AG09319 (cell line): Measurements from ENCODE around the gene MYBPH.

ENCODE experiments used
- DNase-seq: peaks from one replicate; pipeline ENCODE4 v3.0.0-alpha.2; 2010; ENCODE audit warnings: low read depth; ENCODE audit errors: extremely low read depth
- CTCF ChIP-seq: IDR thresholded peaks from 2 replicates; pipeline ENCODE4 v1.5.1; 2011; ENCODE audit warnings: low read depth, mild to moderate bottlenecking, inconsistent platforms, low read length, moderate library complexity

Gene MYBPH

GRCh38 chr1:203130358-203130985 is 45.2 kb downstream of the MYBPH start:
- DNase-seq = no peak
- TF ChIP-seq CTCF = no peak

DNA sequence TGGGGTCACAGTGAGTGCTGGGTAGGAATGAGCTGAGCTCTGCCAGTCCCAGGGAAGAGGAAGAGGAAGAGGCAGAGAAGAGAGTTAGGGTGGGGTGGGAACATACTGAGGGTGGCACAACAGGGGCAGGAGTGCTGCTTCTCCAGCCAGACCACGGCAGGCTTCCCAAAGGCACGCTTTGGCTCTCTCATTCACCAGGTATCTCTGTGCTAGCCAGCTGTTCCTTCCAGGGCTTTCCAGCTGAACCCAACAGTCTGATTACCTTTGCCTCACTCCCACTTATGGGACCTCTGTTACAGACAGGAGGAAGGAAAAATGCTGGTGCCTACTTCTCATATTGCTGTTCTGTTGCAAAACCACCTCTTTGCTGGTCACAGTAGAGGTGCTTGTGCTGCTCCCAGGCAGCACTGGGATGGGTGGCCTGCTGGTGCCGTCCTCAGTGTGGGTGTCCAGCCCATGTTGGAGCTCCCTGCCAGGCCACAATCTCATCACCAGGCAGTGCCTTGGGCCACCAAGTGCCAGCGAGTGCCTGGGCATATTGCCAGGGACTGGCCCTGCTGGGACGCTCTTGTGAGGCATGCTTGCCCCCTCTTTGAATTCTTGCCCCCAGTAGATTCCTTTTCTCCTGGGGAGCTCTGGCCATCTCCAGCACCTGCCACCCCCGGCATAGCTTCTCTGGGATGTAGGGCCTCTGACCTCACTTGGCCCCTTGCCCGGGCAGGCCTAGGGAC is 46.0 kb downstream of the MYBPH start:
- TF ChIP-seq CTCF = no peak
- no peak for DNase-seq

DNA sequence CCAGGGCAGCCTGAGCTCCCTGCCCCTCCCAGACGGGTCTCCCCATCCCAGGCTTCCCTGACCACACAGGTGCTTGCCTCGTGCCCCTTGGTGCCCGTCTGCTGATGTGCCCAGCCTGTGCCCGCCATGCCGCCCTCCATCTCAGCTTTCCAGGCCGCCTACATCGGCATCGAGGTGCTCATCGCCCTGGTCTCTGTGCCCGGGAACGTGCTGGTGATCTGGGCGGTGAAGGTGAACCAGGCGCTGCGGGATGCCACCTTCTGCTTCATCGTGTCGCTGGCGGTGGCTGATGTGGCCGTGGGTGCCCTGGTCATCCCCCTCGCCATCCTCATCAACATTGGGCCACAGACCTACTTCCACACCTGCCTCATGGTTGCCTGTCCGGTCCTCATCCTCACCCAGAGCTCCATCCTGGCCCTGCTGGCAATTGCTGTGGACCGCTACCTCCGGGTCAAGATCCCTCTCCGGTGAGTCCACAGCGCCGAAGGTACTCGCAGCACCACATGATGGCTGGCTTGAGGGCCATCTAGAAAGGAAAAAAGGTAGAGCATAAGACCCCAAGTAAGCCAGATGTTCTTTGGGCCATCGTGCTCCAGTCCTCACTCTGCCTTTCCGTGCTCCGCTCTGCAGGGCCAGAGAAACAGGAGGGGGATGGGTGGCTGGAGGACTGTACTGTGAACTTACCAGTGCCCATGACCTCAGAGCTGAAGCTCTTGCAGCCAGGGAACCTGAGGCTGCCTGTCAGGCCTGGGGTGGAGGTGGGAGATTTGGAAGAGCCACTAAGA is 46.7 kb downstream of the MYBPH start:
- DNase-seq = no peak

GRCh38 chr1:203128431-203128715 is 47.3 kb downstream of the MYBPH start:
- DNase-seq = no peak
- no peak for TF ChIP-seq CTCF

More for the DNA sequence above, 46.7 kb downstream of the MYBPH start:
- no peak for TF ChIP-seq CTCF

GRCh38 chr1:203127666-203128430 is 47.8 kb downstream of the MYBPH start, which contains the start of gene ADORA1:
ADORA1 (plus strand) TSS chr1:203127726; CDS start chr1:203128842, 1,116 bp downstream.
- peak; percentile 18 for TF ChIP-seq CTCF
- DNase-seq = no peak

GRCh38 chr1:203126866-203127665 is 48.6 kb downstream of the MYBPH start:
- TF ChIP-seq CTCF = no peak
- DNase-seq = no peak
